Neural cell (in vitro differentiated cells): Measurements from ENCODE around the gene LTK.

Experiments
- CTCF ChIP-seq: fragments of 450-650 bp; IDR thresholded peaks from 2 replicates; pipeline ENCODE4 v1.5.1; 2014; ENCODE audit warnings: antibody characterized with exemption, mild to moderate bottlenecking, moderate library complexity; ENCODE audit not compliant: poor library complexity, severe bottlenecking
- POLR2AphosphoS5 ChIP-seq: IDR thresholded peaks from 2 replicates; pipeline ENCODE4 v1.6.1; 2012

- TF ChIP-seq POLR2AphosphoS5 (no peak), CTCF (no peak)
Observed at GRCh38 chr15:41521614-41522013, 8.0 kb upstream of the LTK start.
